Activated CD4-positive, alpha-beta T cell treated with anti-CD3 and anti-CD28 coated beads, Interleukin-2, amount 10 ng/mL, durations not matched to agents 24 days and 14 days (primary cell): ENCODE results near the gene CHD2. TPM values are rescaled to one million over a fixed set of nuclear protein-coding genes. Genes with fewer than 3 reads are reported as not detected.
"Not testable (repeated sequence)": the region's sequence is repeated elsewhere in the genome, so short reads cannot be mapped to it uniquely, and the experiment has no call there.

Source experiments
- DNase-seq: peaks from one replicate; pipeline ENCODE4 v3.0.0; 2022
- H3K27ac Mint-ChIP-seq: one replicate; pipeline ENCODE4 v1.8.0; 2022; ENCODE audit warnings: mild to moderate bottlenecking, mixed read lengths
- H3K27me3 Mint-ChIP-seq: one replicate; pipeline ENCODE4 v1.8.0; 2022; ENCODE audit warnings: mixed read lengths
- H3K36me3 Mint-ChIP-seq: one replicate; pipeline ENCODE4 v1.8.0; 2022; ENCODE audit warnings: low read depth, mild to moderate bottlenecking, mixed read lengths
- H3K4me1 Mint-ChIP-seq: one replicate; pipeline ENCODE4 v1.8.0; 2021; ENCODE audit warnings: mixed read lengths
- H3K4me3 Mint-ChIP-seq: one replicate; pipeline ENCODE4 v1.8.0; 2022; ENCODE audit warnings: mild to moderate bottlenecking, moderate library complexity, mixed read lengths
- H3K9me3 Mint-ChIP-seq: one replicate; pipeline ENCODE4 v1.8.0; 2021; ENCODE audit warnings: mixed read lengths
- intact Hi-C: fragments of 100-400 bp; cut with micrococcal nuclease; formaldehyde crosslinking; loops from one replicate; pipeline ENCODE4 v1.15.1; 2023
- total RNA-seq: library from RNA; stranded (reverse); gene quantifications from 2 replicates; pipeline ENCODE4 v1.2.3, GENCODE V29; 2022

Gene CHD2
- total RNA-seq, 1 donor from 2014 or later: 111 TPM

DNA sequence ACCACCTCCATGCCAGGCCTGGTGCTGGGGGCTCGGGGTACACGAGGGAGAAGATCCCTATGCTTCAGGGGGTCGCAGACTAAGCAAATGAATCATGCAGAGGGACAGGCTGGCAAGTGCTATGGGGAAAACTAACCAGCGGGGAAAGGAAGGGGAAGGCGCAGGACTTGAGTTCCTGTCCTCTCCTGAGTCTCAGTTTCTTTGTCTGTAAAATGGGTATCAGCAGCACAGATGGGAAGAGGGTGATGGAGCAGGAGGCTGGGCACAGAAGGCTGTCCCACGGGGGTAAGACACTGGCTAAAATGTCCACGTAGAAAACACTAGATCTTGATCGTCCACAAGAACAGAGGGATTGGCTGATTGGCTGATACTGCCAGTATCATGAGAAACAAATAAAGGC lies 149.1 kb downstream of the CHD2 start:
- intact Hi-C loops: no loop called here
- Mint-ChIP-seq H3K27ac (no peak overlapping the region), H3K27me3 (peaks cover 5% of the 10 kb centered on the region), H3K4me1 (peaks cover 6% of the 10 kb centered on the region), H3K4me3 (no peak overlapping the region), H3K9me3 (peaks cover 7% of the 10 kb centered on the region), H3K36me3 (no peaks in the 10 kb centered on the region)
- DNase-seq: no peak

DNA sequence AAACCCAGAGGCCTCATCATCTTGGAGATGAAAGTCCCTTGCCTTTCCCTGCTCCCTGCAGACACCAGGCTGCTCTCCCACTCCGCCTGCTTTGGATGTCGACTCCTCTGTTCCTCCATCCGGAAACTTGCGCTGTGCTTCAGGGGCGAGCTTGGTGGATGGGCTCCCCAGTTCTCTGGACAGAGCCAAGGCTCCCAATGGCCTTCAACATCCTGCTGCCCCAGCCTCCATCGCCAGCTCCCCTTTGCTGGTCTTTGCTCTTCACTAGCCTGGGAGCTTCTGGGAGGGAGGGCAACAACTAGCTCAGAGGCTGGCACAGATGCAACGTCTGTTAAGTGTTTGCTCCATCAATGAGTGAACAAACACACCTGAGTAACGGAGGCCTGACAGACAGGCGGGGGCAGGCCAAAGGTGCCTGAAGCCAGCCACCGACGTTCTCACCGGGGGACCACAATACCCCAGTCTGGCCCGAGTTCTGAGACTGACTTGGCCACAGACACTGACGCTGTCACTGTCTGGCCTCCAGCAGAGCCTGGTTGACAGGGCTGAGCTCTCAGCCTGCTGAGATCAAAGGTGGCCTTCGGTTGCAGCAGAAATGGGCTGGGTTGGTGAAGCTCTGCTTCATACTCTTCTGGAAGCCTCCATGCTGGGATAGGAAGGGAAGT lies 149.9 kb downstream of the CHD2 start:
- Mint-ChIP-seq H3K27me3 (peaks cover 5% of the 10 kb centered on the region), H3K27ac (no peak overlapping the region), H3K9me3 (peaks cover 7% of the 10 kb centered on the region), H3K4me3 (no peak overlapping the region), H3K36me3 (no peaks in the 10 kb centered on the region), H3K4me1 (peaks cover 6% of the 10 kb centered on the region)
- no peak for DNase-seq
- intact Hi-C loops: no loop called here

DNA sequence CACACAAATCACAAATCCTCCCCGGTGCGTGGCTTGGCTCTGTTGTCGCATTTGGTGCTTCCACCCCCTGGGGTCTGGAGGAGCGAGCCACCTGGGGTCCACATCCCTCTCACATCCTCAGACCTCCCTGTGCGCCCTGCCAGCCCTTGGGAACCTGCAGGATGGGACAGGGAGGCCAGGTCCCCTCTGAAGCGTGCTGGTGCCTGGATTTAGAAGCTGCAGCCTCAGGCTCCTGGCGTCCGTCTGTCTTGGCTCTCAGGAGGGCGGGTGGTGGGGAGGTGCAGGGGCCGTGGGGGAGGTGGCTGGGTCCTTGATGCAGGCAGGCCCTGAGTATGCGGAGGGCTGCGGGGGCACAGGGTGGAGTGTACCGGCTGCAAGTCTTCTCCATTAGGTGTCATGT lies 150.5 kb downstream of the CHD2 start:
- intact Hi-C loops: no loop called here

DNA sequence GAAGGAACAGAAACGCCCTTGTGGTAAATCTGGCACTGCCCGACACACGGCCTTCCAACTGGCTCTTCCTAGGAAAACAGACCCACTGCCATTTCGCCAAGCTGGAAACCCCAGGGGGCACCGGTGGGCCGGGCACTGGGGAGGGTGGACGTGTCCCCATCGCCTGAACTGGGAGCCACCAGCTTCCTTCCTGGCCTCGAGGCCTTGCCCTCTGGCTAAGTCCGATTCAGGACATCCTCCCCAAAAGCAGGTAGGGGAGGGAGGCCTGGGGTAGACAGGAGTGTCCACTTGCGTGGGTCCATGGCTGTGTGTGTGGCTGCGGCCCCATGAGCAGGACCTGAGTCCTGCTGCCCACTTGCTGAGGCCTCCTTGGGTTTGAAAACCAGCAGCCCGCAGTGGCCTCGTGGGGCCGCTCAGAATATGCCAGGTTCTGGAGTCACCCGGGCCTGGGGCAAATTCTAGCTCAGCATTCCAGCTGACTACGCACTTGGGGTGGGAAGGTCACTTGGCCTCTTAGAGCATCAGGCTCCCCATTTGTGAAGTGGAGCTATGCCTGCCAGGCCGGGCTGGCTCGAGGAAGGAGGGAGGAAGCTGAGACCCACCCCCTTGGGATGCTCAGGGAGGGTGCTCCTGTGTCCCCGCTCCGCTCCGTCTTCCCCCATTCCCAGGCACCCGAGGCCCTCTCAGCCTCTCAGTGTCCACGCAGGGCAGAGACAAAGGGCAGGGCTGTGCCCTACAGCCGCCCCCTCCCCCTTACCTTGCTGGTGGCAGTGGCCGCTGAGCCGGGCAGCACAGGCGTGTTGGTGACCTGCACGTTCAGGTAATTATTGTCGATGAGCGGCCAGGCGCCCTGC lies 151.3 kb downstream of the CHD2 start:
- intact Hi-C loops: no loop called here
- Mint-ChIP-seq H3K36me3 (no peaks in the 10 kb centered on the region), H3K9me3 (peaks cover under 1% of the 10 kb centered on the region), H3K27me3 (peaks cover 3% of the 10 kb centered on the region), H3K4me1 (peaks cover 6% of the 10 kb centered on the region), H3K27ac (no peak overlapping the region), H3K4me3 (no peak overlapping the region)
- no peak for DNase-seq

More for the DNA sequence above, 150.5 kb downstream of the CHD2 start:
- H3K4me1 Mint-ChIP-seq: peaks cover 6% of the 10 kb centered on the region
- peaks cover 5% of the 10 kb centered on the region for H3K27me3 Mint-ChIP-seq
- no peaks in the 10 kb centered on the region for H3K36me3 Mint-ChIP-seq
- no peak overlapping the region for H3K4me3 Mint-ChIP-seq
- H3K27ac Mint-ChIP-seq: no peak overlapping the region
- DNase-seq: no peak
- H3K9me3 Mint-ChIP-seq: peaks cover 7% of the 10 kb centered on the region

DNA sequence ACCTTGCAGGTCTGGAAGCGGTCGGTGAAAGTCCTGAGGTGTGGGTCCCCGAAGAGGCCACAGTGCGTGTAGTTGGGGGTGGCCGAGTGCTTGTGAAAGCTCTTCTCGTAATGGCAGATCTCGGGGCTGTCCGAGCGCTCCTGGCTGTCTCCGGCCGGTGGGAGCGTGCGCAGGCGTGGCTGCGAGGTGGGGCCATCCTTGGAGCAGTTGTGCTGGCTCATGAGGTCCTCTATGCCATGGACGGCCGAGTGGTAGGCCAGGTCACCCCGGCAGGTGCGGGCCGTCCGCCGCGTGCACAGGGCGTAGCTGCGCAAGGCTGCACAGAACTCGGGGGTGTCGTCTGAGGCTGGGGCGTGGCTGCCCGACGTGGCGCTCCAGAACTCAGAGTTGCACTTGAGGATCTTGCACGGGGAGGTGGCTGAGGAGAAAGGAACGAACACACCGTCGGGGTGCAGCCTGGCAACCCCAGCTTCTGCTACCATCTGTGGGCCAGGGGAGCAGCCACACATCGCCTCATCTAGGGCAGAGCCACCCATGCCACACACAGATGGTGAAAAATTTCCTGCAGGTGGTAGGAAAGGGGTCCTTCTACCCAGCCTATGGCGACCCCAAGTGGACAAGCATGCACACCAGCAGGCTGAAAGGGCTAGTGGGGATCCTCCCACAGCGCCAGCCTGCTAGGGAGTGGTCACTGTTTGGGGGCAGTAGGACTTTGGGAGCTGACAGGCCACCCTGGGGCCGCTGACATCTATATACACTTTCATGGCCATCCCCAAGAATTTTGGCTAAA lies 152.2 kb downstream of the CHD2 start:
- H3K27me3 Mint-ChIP-seq: peaks cover 3% of the 10 kb centered on the region
- no peak overlapping the region for H3K27ac Mint-ChIP-seq
- DNase-seq: no peak
- no peaks in the 10 kb centered on the region for H3K9me3 Mint-ChIP-seq
- H3K36me3 Mint-ChIP-seq: no peaks in the 10 kb centered on the region
- peaks cover 6% of the 10 kb centered on the region for H3K4me1 Mint-ChIP-seq
- intact Hi-C loops: no loop called here
- no peak overlapping the region for H3K4me3 Mint-ChIP-seq

DNA sequence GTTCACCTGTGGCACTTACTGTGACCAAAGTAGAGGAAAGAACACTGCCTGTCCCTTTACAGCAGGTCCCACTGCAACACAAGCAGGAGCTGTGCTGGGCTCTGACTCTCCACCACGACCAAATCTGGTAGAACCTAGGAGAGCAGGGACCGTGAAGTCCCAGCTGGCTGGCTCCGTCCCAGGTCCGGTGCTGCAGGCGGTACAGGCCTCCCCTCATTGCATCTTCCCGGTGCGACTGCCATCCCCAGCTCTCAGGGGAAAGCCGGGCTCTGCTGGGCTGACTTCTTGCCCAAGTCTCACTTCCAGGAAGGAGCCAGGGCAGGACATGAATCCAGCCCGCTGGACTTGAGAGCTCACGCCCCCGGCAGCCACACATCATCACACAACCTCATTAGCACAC lies 155.1 kb downstream of the CHD2 start:
- Mint-ChIP-seq H3K27ac (no peak overlapping the region), H3K36me3 (no peaks in the 10 kb centered on the region), H3K4me3 (no peak overlapping the region)

DNA sequence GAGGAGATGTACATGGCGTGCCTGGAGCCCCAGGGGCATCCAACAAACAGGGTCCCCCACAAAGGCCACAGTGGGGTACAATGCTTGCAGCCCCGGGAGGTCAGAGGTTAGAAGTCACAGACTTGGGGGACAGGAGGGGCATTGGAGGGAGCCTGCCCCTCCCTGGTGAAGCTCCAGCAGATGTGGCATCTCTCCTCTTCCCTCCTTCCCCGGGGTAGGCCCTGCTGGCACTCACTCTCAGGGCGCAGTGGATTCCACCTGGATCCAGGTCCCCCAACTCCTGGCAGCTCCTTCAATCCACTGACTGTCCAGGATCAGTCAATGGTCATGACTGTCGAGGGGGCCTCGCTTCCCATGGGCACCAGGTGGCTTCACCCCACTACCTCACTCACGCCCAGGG lies 156.7 kb downstream of the CHD2 start:
- no peak overlapping the region for H3K4me3 Mint-ChIP-seq
- no peak for DNase-seq
- no peak overlapping the region for H3K27ac Mint-ChIP-seq
- H3K27me3 Mint-ChIP-seq: peaks cover 7% of the 10 kb centered on the region
- H3K36me3 Mint-ChIP-seq: no peaks in the 10 kb centered on the region
- no peaks in the 10 kb centered on the region for H3K9me3 Mint-ChIP-seq
- peaks cover 2% of the 10 kb centered on the region for H3K4me1 Mint-ChIP-seq
- intact Hi-C loops: no loop called here

More for the DNA sequence above, 155.1 kb downstream of the CHD2 start:
- intact Hi-C loops: no loop called here
- peaks cover 2% of the 10 kb centered on the region for H3K27me3 Mint-ChIP-seq
- H3K9me3 Mint-ChIP-seq: no peaks in the 10 kb centered on the region
- no peak for DNase-seq
- no peaks in the 10 kb centered on the region for H3K4me1 Mint-ChIP-seq

DNA sequence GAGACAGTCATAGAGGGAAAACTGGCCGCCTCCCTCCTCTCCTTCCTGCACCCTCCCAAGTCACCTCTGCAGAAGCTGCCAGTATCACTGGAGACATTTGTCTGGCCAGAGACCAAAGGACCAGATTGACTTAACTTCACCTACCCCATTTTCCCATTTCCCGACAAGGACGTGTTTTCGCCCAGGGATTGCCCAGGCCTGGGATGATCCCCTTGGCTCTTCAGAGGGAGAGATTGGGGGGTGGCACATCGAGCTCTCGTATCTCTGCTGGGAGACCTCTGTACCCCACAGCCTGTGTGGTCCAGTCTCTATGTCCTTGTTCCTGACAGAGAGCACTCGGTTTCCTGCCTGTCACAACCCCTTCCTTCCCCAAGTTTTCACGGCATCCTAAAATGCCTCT lies 157.5 kb downstream of the CHD2 start:
- H3K4me3 Mint-ChIP-seq: no peak overlapping the region
- H3K27me3 Mint-ChIP-seq: peaks cover 9% of the 10 kb centered on the region
- H3K36me3 Mint-ChIP-seq: no peaks in the 10 kb centered on the region
- no peak for DNase-seq
- intact Hi-C loops: no loop called here
- no peaks in the 10 kb centered on the region for H3K9me3 Mint-ChIP-seq
- H3K4me1 Mint-ChIP-seq: peaks cover 2% of the 10 kb centered on the region
- no peak overlapping the region for H3K27ac Mint-ChIP-seq

DNA sequence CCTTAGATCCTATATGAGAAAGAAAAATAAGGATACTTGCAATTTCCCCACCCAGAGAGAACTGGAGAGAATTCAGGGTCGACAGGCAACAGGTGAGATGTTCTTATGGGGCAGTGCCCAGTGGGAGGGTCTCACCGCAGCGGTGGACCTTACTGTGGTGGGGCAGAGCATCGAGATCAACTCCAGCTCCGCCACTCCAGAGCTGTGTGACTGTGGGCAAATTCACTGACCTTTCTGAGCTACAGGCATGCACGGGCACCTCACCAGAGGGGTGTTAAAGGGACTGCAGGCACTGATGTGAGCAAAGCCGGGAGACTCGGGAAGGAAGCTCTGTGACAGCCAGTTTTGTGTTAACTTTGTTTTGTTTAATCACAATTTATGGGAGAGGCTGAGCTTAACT lies 158.0 kb downstream of the CHD2 start:
- H3K4me1 Mint-ChIP-seq: peaks cover 2% of the 10 kb centered on the region

DNA sequence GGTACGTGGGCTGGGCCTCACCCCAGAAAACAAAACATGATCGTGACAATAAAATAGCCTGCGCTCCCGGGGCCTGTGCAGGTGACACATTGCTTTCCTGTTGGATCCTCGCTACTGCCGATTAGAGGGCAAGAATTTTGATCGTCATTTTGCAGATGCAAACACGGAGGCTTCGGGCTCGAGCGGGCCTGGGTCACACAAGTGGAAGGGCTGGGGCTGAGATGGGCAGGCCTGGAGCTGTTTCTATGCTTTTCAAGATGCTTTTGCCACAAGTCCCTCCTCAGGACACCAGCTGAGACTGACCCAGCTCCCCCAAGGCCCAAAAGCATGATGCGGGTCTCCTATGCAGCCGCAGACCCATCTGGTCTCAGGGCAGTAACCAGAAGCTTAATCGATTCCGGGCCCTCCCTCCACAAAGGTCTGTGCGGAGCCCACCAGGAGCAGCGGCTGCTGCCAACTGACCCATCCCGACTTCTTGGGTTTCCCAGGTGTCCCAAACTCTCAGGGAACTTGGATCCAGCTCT lies 158.8 kb downstream of the CHD2 start:
- Mint-ChIP-seq H3K9me3 (no peaks in the 10 kb centered on the region), H3K4me1 (peaks cover 2% of the 10 kb centered on the region), H3K36me3 (no peaks in the 10 kb centered on the region), H3K27ac (no peak overlapping the region), H3K27me3 (peaks cover 13% of the 10 kb centered on the region), H3K4me3 (no peak overlapping the region)
- intact Hi-C loops: no loop called here
- no peak for DNase-seq

More for the DNA sequence above, 158.0 kb downstream of the CHD2 start:
- Mint-ChIP-seq H3K27me3 (peaks cover 11% of the 10 kb centered on the region), H3K9me3 (no peaks in the 10 kb centered on the region), H3K36me3 (no peaks in the 10 kb centered on the region), H3K4me3 (no peak overlapping the region), H3K27ac (no peak overlapping the region)
- intact Hi-C loops: no loop called here
- no peak for DNase-seq

DNA sequence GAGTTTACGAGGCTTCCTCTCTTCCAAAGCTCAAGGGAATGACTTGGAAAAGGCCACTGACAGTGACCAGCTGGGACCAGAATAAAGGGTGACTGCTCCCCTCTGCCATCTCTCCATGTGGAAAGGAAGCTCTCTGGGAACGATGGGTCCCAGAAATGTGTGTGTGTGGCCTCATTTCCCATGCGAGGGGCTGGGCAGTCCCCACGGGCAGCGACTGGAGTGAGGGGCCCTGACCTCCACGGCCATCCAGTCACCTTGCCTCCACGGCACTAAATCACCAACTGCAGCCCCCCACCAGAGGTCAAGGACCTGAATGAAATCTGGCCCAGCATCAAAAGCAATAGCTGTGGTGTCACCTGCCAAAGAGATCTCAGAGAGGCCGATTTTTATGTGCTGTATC lies 159.3 kb downstream of the CHD2 start:
- Mint-ChIP-seq H3K4me3 (no peak overlapping the region), H3K27me3 (peaks cover 15% of the 10 kb centered on the region), H3K36me3 (no peaks in the 10 kb centered on the region), H3K4me1 (peaks cover 2% of the 10 kb centered on the region), H3K27ac (no peak overlapping the region), H3K9me3 (no peaks in the 10 kb centered on the region)
- no peak for DNase-seq
- intact Hi-C loops: no loop called here

DNA sequence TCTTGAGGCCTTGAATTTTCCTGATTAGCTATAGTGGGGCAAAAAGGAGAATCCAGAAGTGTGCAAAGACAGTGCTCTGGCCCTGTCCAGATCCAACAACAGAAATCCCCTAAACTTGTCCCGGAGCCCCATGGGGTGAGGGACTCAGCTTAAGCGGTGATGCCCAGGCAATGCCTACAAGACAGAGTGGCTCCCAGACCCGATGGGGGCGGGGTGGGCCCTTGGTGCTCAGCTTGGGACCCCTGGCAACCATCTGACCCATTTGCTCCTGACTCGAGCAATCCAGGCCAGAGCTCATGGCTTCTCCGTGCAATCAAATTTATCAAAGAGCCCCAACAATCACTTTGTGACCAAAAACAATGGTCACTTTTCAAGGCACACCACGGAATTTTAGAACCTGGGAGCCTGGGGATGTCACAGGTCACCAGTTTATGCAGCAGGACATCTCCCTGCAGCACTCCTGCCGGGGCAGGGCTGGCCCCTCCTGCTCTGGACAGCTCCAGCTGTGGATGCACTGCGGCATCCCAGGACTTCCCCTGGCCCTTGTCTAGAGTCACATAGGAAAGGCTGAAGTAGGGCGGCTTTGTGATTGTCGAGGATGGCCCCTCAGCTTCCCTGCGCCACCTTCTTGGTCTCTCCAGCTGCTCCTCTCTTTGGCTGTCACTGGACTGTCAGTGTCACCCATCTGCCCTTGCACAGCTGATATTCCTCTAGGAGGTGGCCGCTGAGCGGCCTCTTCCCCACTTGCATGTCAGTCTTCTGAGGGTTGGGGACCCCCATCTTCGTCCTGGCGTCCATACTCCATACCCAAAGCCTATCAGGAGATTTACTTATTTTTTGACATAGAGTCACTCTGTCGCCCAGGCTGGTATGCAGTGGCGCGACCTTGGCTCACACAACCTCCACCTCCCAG lies 160.5 kb downstream of the CHD2 start:
- intact Hi-C loops: no loop called here
- Mint-ChIP-seq H3K27me3 (peaks cover 15% of the 10 kb centered on the region), H3K9me3 (no peaks in the 10 kb centered on the region)

DNA sequence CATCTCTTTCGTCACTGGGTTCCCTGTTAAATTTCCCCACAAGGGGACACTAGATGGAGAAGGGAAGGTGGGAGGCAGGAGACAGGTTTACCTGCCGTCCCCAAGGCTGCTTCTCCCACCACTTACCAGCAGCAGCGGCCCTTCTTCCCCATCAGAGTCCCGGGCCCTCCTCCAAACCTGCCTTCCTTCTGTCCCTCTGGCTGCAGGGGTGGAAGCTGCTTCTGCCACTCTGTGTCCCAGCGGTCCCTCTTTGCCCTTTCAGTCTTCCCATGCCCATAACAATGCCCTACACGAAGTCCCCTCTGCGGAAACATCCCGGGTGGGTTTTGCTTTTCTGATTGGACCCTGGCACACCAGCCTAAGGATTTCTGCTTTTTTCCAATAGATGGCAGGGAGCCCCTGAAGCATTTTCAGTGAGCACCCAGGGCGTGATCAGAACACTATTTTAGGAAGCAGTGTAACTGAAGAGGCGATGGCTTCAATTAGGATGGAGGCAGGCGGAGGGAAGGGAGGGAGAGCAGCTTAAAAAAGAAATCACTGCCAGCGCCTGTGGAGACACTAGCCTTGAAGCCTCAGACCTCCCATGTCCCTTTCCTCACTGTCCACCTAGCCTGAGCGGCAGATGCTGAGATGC lies 162.6 kb downstream of the CHD2 start:
- H3K9me3 Mint-ChIP-seq, H3K4me3 Mint-ChIP-seq, intact Hi-C loops, H3K4me1 Mint-ChIP-seq, DNase-seq, H3K36me3 Mint-ChIP-seq, H3K27ac Mint-ChIP-seq: not testable (repeated sequence)
- H3K27me3 Mint-ChIP-seq: peaks cover 15% of the 10 kb centered on the region

More for the DNA sequence above, 160.5 kb downstream of the CHD2 start:
- Mint-ChIP-seq H3K4me3 (no peak overlapping the region), H3K27ac (no peak overlapping the region), H3K36me3 (no peaks in the 10 kb centered on the region), H3K4me1 (peaks cover 2% of the 10 kb centered on the region)
- no peak for DNase-seq
